HUDEP-2 (cell line): Measurements from ENCODE around the gene SLC35F6.
"Not testable (repeated sequence)": the region's sequence is repeated elsewhere in the genome, so short reads cannot be mapped to it uniquely, and the experiment has no call there.

Experiments used
- DNase-seq, 76 experiments: peaks; one replicate each; lab custom pipeline; 2025; ENCODE audit not compliant: unreplicated experiment in 76 of 76; lab: John Stamatoyannopoulos, UW

The SLC35F6 gene

DNA sequence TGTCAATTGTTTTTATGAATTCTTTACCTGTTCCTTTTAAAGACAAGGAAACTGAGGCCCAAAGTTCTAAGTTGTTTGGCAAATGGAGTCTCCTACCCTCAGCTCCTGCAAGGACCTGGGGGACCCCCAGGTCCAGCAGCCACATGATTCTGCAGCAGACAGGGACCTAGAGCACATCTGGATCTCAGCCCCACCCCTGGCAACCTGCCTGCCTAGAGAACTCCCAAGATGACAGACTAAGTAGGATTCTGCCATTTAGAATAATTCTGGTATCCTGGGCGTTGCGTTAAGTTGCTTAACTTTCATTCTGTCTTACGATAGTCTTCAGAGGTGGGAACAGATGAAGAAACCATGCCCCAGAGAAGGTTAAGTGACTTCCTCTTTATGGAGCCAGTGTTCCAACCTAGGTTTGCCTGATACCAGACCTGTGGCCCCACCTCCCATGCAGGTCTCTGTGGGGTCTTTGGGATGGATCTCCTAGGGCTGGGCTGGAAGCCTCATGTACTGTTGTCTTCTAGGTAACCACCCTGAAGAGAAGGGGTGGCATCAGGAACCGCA is 16.2 kb downstream of the SLC35F6 start:
- no peak for DNase-seq

DNA sequence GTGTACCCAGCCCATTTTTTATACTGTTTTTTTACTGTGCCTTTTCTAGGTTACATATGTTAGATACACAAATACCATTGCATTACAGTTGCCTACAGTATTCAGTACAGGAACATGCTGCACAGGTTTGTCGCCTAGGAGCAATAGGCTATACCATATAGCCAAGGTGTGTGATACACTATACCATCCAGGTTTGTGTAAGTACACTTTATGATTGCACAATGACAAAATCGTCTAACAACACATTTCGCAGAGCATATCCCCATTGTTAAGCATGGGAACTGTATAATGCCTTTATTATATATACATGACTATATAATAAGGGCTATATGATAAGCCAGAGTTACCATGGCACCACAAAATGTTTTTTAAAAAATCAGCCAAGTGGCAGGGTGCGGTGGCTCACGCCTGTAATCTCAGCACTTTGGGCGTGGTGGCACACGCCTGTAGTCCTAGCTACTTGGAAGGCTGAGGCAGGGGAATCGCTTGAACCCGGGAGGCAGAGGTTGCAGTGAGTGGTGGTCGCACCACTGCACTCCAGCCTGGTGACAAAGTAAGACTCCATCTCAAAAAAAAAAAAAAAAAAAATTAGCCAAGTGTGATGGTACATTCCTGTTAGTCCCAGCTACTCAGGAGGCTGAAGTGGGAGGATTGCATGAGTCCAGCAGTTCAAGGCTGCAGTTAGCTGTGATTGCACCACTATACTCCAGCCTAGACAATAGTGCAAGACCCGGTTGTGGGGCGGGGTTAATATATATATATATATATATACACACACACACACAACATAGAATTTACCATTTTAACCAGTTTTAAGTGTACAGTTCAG is 19.0 kb downstream of the SLC35F6 start:
- peak in 12 of 76 experiments; percentile 3 to 31 (median 12) for DNase-seq

DNA sequence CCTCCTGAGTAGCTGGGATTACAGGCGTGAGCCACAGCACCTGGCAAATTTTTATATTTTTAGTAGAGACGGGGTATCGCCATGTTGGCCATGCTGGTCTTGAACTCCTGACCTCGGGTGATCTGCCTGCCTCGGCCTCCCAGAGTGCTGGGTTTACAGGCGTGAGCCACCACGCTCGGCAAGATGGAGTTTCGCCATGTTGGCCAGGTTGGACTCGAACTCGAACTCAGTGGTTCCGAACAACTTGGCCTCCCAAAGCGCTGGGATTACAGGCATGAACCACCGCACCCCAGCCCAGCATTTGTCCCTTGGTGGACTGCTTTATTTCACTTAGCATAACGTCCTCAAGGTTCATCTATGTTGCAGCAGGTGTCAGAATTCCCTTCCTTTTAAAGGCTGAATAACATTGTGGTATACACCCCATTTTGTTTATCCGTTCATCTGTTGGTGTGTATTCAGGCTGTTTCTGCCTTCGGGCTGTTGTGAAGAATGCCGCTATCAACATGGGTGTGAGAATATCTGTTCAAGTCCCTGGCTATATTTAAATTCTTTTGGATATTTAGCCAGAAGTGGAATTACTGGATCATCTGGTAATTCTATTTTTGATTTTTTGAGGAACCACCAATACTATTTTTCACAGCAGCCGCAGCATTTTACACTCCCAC is 20.6 kb downstream of the SLC35F6 start:
- no peak for DNase-seq

DNA sequence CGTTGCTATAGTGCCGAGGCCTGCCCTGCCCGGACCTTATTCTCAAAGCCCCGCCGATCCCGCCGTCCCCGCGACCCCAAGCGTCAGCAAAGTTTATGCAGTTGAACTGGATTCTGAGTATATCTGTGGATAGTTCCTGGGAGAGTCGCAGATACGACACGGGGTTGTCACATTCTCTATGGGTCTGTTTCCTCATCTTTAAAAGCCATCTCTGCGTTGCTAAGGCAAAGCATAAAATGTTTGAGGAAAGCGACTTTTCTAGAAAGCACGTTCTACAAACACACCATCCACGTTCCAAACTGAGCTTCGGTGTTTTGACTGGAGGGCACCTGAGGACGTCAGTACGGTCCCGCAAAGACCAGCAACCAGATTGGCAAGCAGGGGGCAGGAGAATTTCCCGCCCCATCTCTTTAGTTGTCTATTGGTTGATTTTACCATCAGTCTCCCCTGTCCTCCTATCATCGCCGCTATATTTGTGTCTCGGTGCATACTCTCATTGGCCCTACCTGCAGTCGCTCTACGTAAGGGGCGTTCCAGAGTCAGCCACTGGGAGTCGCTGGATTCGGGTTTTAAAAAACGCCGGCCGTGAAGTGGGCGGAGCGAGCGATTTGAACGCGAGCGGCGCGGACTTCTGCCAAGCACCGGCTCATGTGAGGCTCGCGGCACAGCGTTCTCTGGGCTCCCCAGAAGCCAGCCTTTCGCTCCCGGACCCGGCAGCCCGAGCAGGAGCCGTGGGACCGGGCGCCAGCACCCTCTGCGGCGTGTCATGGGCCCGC is 21.5 kb downstream of the SLC35F6 start, which contains the start of gene CENPA:
Gene CENPA, plus strand, starts transcription at position 626 of the 776 bp plus-strand sequence. Its CDS starts 141 bp downstream, at position 767.
- DNase-seq = peak in 75 of 76 experiments; percentile 45 to 99 (median 96)

DNA sequence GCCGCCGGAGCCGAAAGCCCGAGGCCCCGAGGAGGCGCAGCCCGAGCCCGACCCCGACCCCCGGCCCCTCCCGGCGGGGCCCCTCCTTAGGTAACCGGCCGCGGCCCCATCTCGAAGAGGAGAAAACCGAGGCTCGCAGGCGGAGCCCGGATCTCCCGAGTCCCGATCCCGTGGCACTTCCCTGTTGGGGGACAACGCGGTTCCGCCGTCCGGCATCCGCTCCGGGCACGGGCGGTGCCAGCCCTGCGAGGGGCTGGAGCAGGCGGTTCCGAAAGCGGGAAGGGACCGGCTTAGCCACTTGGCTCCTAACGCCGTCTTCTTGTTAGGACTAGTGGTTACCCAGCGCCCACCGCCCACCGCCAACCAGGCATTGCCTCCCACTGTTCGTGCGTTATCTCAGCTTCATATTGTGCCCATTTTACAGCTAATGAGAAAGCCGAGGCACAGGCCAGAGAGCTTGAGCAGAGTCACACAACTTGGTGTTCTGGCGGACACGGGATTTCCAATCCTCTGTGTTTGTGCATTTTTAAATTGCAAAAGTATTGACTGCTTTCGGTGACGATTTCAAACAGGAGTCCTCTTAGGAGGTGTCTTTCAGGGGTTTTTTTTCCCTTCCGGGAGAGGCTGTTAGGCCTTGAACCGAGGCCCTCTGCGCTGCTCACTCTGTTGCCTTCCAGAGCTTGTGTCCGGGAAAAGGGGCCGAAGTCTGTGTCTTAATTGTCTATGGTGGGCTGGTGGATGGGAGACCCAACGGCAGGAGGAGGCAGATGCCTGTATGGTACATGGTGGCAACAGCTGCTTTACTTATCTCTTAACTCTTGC is 22.3 kb downstream of the SLC35F6 start:
- peak in 19 of 76 experiments; percentile 9 to 63 (median 31) for DNase-seq

DNA sequence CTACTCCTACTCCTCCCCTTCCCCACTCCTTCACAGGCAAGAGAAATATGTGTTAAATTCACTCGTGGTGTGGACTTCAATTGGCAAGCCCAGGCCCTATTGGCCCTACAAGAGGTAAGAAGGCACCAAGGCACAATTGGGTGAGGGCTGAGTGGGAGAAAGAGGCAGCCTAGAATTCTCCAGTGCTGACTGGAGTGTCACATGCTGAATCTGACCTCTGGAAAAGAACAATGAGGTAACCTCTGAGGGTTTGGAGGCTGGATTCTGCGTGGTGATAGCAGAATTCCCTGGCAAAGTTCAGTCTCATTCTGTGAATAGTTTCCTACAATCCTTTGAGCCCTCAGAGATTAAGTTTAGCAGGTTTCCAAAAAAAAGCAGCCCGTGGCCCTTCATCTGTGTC is 28.6 kb downstream of the SLC35F6 start:
- no peak for DNase-seq

DNA sequence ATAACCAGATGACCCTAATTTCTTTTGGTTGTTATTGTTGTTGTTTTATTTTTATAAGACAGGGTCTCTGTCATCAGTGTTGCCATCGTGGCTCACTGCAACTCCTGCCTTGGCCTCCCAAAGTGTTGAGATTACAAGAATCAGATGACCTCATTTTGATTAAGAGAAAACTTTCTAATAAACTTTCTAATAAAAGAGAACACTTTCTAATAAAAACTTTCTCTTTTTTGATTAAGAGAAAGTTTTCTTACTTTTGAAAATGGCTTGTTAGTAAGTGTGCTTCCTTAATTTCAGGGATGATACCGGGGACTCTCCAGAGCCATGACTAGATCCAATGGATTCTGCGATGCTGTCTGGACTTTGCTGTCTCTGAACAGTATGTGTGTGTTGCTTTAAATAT is 29.4 kb downstream of the SLC35F6 start:
- no peak for DNase-seq

DNA sequence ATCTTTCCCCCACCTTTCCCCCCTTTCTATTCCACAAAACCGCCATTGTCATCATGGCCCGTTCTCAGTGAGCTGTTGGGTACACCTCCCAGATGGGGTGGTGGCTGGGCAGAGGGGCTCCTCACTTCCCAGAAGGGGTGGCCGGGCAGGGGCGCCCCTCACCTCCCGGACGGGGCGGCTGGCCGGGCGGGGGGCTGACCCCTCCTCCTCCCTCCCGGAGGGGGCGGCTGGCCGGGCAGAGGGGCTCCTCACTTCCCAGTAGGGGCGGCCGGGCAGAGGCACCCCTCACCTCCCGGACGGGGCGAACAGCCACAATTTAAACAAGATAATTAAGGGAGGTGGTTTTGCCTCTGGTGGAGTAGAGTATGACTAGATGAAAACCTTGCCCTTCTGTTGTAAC is 31.1 kb downstream of the SLC35F6 start:
- not testable (repeated sequence) for DNase-seq

DNA sequence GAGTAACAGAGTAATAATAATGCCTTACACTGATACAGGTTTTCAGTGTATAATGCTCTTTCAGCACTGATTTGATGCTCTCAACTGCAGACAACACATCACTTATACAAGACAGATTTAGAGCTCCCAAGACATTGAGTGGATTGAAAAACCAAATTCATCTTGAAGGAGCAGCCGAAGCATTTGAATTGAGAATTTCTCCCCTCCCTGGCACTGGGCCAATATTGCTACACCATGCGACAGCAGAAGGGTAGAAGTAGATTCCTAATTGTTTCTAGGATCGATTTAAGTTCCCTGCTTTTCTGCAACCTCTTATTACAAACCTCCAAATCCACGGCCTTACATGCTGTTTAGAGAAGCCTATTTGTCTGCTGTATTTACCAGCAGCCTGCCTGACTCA is 37.2 kb downstream of the SLC35F6 start:
- DNase-seq = no peak

DNA sequence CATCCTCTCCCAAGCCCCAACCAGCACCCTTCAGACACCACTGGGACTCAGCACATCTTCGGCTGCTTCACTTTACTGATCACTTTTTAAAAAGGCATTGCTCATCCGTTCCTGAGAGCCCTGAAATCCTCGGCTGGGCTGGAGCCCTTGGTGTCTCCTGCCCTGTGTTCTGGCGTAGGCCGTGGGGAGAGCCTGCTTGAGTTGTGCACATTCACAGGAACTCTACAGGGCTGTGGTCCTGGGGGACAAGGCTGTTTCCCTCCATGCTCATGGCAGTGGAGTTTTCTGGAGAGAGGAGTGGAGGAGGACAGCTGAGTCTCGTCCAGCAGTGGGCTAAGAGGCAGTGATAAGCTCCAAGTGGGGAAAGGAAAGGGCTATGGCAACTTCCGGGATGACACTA is 37.7 kb downstream of the SLC35F6 start:
- no peak for DNase-seq

DNA sequence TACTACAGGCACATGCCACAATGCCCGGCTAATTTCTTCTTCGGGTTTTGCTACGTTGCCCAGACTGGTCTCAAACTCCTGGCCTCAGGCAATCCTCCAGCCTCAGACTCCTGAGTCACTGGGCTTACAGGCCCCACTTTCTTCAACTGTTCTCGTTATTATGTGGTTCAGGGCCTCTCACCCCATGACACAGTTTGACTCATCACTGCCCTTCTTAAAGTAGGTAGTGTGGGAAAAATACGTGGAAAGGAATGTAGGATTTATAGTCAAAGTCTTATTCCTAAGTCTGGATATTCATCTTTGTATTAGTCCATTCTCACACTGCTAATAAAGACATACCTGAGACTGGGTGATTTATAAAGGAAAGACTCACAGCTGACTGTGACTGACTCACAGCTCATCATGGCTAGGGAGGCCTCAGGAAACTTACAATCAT is 41.2 kb downstream of the SLC35F6 start:
- no peak for DNase-seq

DNA sequence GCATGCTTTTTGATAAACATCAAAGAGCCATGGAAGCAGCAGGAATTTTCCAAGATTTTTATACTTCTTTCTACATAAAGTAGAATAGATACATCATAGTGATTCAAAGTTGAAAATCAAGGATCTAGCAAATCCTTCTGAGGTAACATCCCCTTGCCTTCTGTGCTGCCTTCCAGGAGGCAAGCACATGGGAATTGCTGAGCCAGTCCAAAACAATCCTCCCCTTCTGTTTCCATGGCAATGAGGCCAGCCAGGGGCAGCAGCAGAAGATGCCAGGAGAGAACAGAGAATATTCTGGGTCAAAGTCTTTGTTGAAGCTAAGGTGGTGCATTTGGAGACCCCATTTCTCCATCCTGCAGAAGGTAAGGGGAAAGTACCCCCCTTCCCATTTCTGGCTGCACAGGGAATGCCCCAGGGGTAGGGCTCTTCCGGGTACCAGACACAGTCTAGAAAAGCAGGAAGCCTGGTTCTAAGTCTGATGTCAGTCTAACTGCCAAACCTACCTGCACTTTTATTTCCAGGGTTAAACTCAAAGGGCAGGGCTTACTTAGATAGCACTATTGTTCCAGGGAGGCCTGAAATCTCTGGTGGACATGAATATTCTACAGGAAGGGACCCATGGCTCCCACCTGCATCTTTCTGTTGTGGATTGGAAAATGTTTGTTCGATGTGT is 43.8 kb downstream of the SLC35F6 start:
- no peak for DNase-seq

DNA sequence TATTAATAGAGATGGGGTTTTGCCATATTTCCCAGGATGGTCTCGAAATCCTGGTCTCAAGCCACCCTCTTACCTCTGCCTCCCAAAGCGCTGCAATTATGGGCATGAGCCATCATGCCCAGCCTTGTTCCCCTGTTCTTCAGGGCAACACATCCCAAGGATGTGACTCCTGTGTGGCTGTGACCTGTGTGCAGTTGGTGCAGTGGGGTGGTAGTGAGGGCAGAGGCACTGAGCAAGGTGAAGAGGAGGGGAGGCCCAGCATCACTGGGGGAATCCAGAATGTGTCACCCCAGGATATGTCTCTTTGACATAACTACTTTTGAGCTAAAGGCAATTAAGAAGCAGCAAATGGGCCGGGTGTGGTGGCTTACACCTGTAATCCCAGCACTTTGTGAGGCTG is 45.1 kb downstream of the SLC35F6 start:
- no peak for DNase-seq

DNA sequence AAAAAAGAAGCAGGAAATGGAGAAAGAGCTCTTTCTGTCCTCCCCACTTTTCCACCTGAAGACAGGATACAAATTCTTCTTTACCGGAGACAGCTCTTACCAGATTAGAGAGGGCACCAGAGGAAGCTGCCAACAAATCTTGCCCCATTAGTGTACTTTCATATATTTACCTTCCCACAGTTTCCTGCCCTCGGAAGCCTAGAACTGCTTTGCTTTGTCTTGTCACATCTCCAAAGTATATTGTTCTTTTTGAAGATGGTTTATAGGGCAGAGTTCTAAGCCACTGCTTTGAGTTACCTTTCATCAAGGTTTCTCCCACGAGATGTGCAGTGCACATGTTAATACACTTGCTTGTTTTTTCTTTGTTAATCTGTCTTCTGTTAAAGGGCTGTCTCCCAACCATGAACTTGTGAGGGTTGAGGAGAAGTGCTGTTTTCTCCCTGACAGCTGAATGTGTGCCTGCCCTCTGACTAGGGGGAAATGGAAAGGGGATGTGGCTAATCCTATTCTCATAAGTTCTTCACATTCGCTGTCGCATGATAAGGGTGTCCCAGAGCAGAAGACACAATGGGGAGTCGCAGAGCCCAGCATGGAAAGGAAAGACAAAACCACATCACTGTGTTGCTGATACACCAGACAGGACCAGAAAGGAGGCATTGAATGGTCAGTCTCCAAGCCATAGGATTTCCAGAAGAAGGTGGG is 45.9 kb downstream of the SLC35F6 start:
- DNase-seq = no peak

DNA sequence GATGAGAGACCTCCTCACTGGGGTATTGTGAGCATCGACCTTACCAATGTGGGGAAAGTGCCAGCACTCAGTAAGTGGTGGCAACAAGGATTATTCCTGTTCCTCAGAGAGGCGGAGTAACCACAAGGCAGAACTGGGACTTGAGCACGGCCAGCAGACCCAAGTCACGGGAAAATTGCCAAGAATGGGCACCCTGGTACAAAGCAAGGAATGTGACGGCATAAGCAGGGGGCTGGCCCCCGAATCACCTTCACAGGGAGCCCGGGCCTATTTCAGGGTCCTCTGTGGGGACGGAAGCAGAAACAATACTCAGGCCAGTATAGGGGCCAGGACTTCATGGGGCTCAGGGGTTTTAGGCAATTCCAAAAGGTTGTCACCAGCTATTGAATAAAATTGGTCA is 47.2 kb downstream of the SLC35F6 start:
- no peak for DNase-seq

DNA sequence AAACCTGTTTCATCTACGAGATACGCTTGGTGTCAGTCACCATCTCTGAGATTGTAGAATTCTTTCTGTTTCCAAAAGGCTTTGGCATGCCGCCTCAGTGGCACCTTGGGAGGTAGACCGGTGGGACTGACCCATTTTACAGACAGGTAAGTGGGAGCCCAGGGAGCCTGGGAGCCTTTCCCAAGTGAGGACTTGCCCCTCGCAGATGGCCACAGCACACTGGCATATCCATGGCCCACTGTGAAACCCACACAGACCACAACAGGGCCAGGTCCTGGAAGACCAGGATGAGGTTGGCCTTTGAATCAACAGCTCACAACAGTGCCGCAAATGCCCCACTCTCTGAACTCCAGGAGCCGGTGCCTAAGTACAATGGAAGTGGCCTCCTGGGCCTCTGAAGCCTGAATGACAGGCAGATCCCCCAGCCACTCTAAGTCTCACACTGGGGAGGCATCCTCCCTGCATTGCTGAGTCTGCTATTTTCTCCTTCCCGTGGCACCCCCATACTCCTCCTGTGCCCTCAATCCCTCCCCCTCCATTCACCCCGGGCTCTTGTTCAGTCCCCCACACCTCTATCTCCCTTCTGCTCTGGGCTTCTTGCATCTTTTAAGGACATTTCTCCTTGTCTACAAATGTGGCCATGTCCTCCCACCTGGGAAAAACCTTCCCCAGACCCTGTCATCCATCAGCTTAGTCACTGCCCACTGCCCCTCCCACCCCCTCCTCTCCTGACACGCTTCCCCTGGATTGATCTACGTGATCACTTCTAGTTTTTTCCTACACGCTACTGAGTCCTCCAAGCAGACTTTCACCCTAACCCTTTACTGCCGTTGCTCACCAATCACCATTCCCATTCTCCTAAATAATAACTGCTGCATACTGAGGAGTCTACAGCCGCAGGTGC is 48.0 kb downstream of the SLC35F6 start:
- DNase-seq = no peak

DNA sequence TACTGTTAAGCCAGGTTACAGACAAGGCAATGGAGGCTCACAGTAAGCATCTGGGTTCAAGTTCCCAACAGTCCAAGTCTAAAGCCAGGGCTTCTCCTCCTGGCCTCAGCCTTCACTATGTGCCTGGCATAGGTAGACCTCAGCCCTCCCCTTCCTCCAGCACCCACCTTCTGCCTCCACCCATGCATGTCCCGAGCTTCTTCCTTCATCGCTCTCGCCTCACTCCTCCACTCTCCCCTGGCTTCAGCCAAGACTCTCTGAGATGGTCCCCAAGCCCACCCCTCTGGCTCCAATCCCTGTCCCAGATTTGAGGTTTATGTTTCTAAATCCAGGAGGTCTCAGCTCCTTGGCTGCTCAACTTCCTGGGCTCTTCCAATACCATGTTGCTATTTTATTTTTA is 48.6 kb downstream of the SLC35F6 start:
- no peak for DNase-seq
